Ovary (tissue), 9 donors: Measurements from ENCODE around the gene SLC4A1. TPM values are rescaled to one million over a fixed set of nuclear protein-coding genes. Genes with fewer than 3 reads are reported as not detected.

Experiments used
- DNase-seq, 5 donors: peaks; one replicate each; pipeline ENCODE4 v3.0.0-alpha.2; 2019 to 2020
- H3K27ac ChIP-seq, 2 donors: fragments of 200-600 bp; one replicate each; pipeline versions ENCODE4 v1.5.1 to v1.8.0; 2019 to 2022
- H3K27me3 ChIP-seq: fragments of 200-600 bp; one replicate; pipeline ENCODE4 v1.8.0; 2022
- H3K36me3 ChIP-seq: fragments of 200-600 bp; sonication (generic); one replicate; pipeline ENCODE4 v1.5.1; 2019
- H3K4me1 ChIP-seq: one replicate; pipeline ENCODE4 v1.8.1; 2013; ENCODE audit warnings: mild to moderate bottlenecking, moderate library complexity; ENCODE audit not compliant: insufficient read depth
- H3K4me3 ChIP-seq: fragments of 200-600 bp; sonication (generic); one replicate; pipeline ENCODE4 v1.5.1; 2017
- H3K9me3 ChIP-seq, 2 donors: fragments of 200-600 bp in 1 of 2; sonication (generic) in 1 of 2; one replicate each; pipeline versions ENCODE4 v1.5.1 to v1.8.1; 2013 to 2019; ENCODE audit warnings: mild to moderate bottlenecking in 1 of 2, moderate library complexity in 1 of 2
- CTCF ChIP-seq, 3 donors: fragments of 450-650 bp in 2 of 3; fragments of 200-600 bp in 1 of 3; IDR thresholded peaks; one replicate each; pipeline versions ENCODE4 v1.5.1 to v1.8.0; 2016 to 2022; ENCODE audit warnings: antibody characterized with exemption in 3 of 3, mild to moderate bottlenecking in 1 of 3
- EP300 ChIP-seq: sonication (generic); formaldehyde crosslinking; IDR thresholded peaks from one replicate; pipeline ENCODE4 v1.6.1; 2017; ENCODE audit warnings: antibody characterized with exemption
- POLR2A ChIP-seq: fragments of 450-650 bp; IDR thresholded peaks from one replicate; pipeline ENCODE4 v1.6.1; 2017; ENCODE audit warnings: antibody characterized with exemption, mild to moderate bottlenecking, moderate library complexity
- WGBS, 3 donors: extraction: QIAGEN DNeasy Blood & Tissue Kit in 1 of 3; methylation state at CpG; one replicate each; pipeline versions ENCODE4 v1.1.5 to v1.1.7; 2013 to 2017; 5-methylcytosine and 5-hydroxymethylcytosine counted together
- intact Hi-C, 4 donors: fragments of 100-400 bp; cut with DNase I; formaldehyde crosslinking; loops; one replicate each; pipeline versions ENCODE4 v1.11.0 to v1.15.1; 2022 to 2023
- polyA plus RNA-seq, 2 donors: library from polyadenylated mRNA; stranded (reverse); fragments of 200-250 nt in 1 of 2; fragments of 350-450 nt in 1 of 2; fragmentation: Illumina TruSeq in 1 of 2; extraction: RNeasy Lipid Tissue Mini Kit (QIAGEN cat#74804) in 1 of 2; gene quantifications; one replicate each; pipeline ENCODE4 v1.2.3, GENCODE V29; 2013 to 2014
- total RNA-seq, 7 donors: library from RNA; depleted of rRNA in 2 of 7; stranded (reverse); fragments of >200 nt in 2 of 7; fragmentation: NEBNext Ultra II Directional in 3 of 7; extraction: Animal tissue kit (Norgen Biotek cat#: 25700) in 3 of 7; gene quantifications; one replicate each; pipeline versions ENCODE4 v1.1.0 to v1.2.4, GENCODE V29; 2016 to 2023
- donor health status: DM: no; HTN: no; CAD: no; lungs with moderate emphysema.
- donor health status: DM: no; HTN: no; CAD: no.
- donor health status: Bipolar disorder and iron deficiency.
- donor health status: DM: yes; HTN: yes; CAD: no.
- donor health status: DM: no; HTN: no; CAD: no.
- donor health status: DM: yes; HTN: yes; CAD: no.

The SLC4A1 gene
- total and polyA plus RNA-seq, 9 donors, result 0.08 to 3.2 (median 0.35) TPM; not detected in 5

- H3K36me3 ChIP-seq, result no peaks in the 10 kb centered on the region
- no peaks in the 10 kb centered on the region for H3K9me3 ChIP-seq
- TF ChIP-seq POLR2A, result no peak
- TF ChIP-seq CTCF (IDR thresholded peaks at IDR 0.05), result no peak
- TF ChIP-seq EP300, result no peak
- H3K27me3 ChIP-seq, result no peaks in the 10 kb centered on the region
- no peak overlapping the region for H3K27ac ChIP-seq
- no peak overlapping the region for H3K4me3 ChIP-seq
- no peak for DNase-seq
- peaks cover 12% of the 10 kb centered on the region for H3K4me1 ChIP-seq
- intact Hi-C loops, result no loop called here
- WGBS, 3 donors, result 73 to 91% (median 87%) methylated on average over 2 of the region's 2 CpGs
Observed at GRCh38 chr17:44281570-44281969, 13.6 kb upstream of the SLC4A1 start.

DNA sequence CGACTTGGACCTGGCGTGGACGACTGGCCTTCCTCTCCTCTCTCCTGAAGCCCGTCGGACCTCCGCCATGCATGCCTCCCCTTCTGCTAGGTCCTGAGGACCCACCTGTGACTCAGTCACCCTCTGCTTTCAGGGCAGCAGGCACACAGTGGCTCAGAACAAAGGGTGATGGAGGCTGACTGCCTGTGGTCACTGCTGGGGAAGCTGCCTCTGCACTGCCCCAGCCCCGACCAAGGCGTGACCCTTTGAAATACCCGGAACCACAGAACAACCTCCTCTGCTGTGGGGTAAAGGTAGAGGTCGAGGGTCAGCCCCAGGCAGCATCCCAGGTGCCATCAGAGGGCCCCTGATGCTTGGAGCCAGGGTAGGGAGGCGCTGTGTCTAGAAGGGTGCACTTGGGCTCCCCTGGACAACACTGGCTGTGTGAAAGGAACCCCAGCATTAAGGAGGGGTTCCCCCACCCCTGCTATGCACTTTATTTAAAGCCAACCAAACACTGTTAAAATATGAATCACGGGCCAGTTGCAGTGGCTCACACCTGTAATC is 12.5 kb upstream of the SLC4A1 start:
- H3K27me3 ChIP-seq, result no peaks in the 10 kb centered on the region
- TF ChIP-seq EP300 (no peak), CTCF (IDR thresholded peaks at IDR 0.05) (no peak), POLR2A (no peak)
- H3K9me3 ChIP-seq, result no peaks in the 10 kb centered on the region
- peak in 1 of 5 donors; percentile 34 for DNase-seq
- no peaks in the 10 kb centered on the region for H3K36me3 ChIP-seq
- H3K4me1 ChIP-seq, result peaks cover 12% of the 10 kb centered on the region
- WGBS, 3 donors, result 72 to 79% (median 79%) methylated on average over 12 of the region's 12 CpGs
- H3K27ac ChIP-seq, result peak overlapping the region in 1 of 2 donors; percentile 81
- H3K4me3 ChIP-seq, result no peak overlapping the region
- intact Hi-C loops, result no loop called here

GRCh38 chr17:44279666-44280391 is 11.9 kb upstream of the SLC4A1 start:
- TF ChIP-seq EP300, result no peak
- TF ChIP-seq CTCF (IDR thresholded peaks at IDR 0.05), result no peak
- TF ChIP-seq POLR2A, result no peak
- H3K4me3 ChIP-seq, result no peak overlapping the region

DNA sequence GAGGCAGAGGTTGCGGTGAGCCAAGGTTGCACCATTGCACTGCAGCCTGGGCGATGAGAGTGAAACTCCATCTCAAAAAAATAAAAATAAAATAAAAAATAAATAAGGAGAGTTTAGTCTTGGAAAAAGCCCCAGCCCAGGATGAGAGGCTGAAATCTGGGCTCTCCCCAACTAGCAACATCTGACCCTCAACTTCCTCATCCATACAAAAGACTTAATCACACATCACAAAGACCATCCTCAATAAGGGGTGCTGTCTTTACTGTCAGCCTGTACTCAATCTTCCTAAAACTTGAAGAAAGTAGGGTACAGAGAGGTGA is 11.4 kb upstream of the SLC4A1 start:
- Histone ChIP-seq H3K27me3 (no peaks in the 10 kb centered on the region), H3K4me3 (no peak overlapping the region), H3K27ac (peak overlapping the region in 1 of 2 donors; percentile 81), H3K9me3 (no peaks in the 10 kb centered on the region), H3K4me1 (peaks cover 12% of the 10 kb centered on the region), H3K36me3 (no peaks in the 10 kb centered on the region)
- intact Hi-C loops, result no loop called here
- WGBS, 3 donors, result 64 to 78% (median 75%) methylated on average over 2 of the region's 2 CpGs
- no peak for DNase-seq
- TF ChIP-seq POLR2A (no peak), EP300 (no peak), CTCF (IDR thresholded peaks at IDR 0.05) (no peak)

More at GRCh38 chr17:44279666-44280391, 11.9 kb upstream of the SLC4A1 start:
- H3K4me1 ChIP-seq, result peaks cover 12% of the 10 kb centered on the region
- intact Hi-C loops, result no loop called here
- H3K27me3 ChIP-seq, result no peaks in the 10 kb centered on the region
- peak; percentile 86 to 91 (median 87) for DNase-seq
- peak overlapping the region in 1 of 2 donors; percentile 81 for H3K27ac ChIP-seq
- H3K36me3 ChIP-seq, result no peaks in the 10 kb centered on the region
- 15 to 27% (median 21%) methylated on average over 20 of the region's 20 CpGs for WGBS, 3 donors
- H3K9me3 ChIP-seq, result no peaks in the 10 kb centered on the region
